ENCODE results near the gene SPAG8. TPM values are rescaled to one million over a fixed set of nuclear protein-coding genes. Genes with fewer than 3 reads are reported as not detected.

The SPAG8 gene
- total RNA-seq, 1 experiment from 2014 or later: 0.50 TPM

DNA sequence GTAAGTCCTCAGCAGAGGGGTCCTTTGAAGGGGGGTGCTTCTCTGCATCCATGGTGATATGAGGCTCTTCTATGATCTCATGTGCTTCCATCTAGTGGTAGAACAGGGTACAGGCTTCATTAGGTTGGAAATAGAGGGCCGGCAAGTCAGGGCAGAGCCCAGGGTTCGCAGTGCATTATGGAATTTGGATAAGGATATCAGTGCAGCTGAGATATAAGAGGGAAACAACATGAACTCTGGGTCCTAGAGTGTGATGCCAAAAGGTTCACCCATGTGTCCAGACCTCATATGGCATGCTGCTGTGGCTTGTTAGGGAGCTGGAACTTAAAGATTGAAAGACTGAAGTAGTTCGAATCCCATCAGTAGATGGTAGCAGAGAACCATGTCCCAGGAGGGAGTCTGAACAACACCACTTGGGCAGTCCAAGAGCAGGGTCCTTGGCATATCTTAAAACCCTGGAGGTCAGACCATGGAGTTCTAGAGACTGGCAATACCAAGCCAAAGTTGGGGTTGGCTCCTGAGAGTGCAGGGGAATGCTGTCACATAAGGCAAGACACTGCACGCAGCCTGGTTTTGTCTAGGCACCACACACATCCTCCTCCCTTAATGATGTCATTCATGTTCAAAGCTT is 14.1 kb upstream of the SPAG8 start:
- no peaks in the 10 kb centered on the region for H3K79me2 ChIP-seq (ENCODE audit: insufficient read depth, low read length)
- H3K36me3 Mint-ChIP-seq (ENCODE audit: insufficient read depth in 1 of 3, low read depth in 3 of 3): no peaks in the 10 kb centered on the region
- no peaks in the 10 kb centered on the region for H3K9me3 ChIP-seq (ENCODE audit: control insufficient read depth, low read depth, low read length)
- H3K4me3 Mint-ChIP-seq: peak overlapping the region in 1 of 2 experiments; percentile 38; a peak in 2 of 5 replicates
- H3K4me1 Mint-ChIP-seq: peaks cover 40 to 46% of the 10 kb centered on the region in 2 experiments
- H3K14ac ChIP-seq (ENCODE audit: insufficient read depth, low read length): no peak overlapping the region
- H2BK20ac ChIP-seq (ENCODE audit: low read depth, low read length, poor library complexity, severe bottlenecking): no peak overlapping the region
- no peak overlapping the region for H3K4ac ChIP-seq (ENCODE audit: low read depth, low read length)
- no peak overlapping the region for H3K56ac ChIP-seq (ENCODE audit: insufficient read length, low read depth, low read length)
- peaks cover 12% of the 10 kb centered on the region for H3K23me2 ChIP-seq (ENCODE audit: insufficient read length, low read depth, low read length, poor library complexity, severe bottlenecking)
- H4K20me1 ChIP-seq (ENCODE audit: control insufficient read depth, insufficient read depth, insufficient read length): no peaks in the 10 kb centered on the region
- H4K5ac ChIP-seq (ENCODE audit: insufficient read length, low read depth, low read length): no peak overlapping the region
- H3K4me1 ChIP-seq (ENCODE audit: insufficient read depth, low read length): peaks cover 6% of the 10 kb centered on the region; the same call in 1 of the 2 replicates
- no peak overlapping the region for H3T11ph ChIP-seq (ENCODE audit: low read length)
- no peak overlapping the region for H3K27ac Mint-ChIP-seq
- H4K8ac ChIP-seq (replicated peaks; ENCODE audit: insufficient read length, low read depth, low read length): no peak overlapping the region
- no peak overlapping the region for H2AK5ac ChIP-seq (ENCODE audit: insufficient read length, low read length)
- no peak overlapping the region for H3K23ac ChIP-seq (ENCODE audit: insufficient read length, low read depth, low read length)
- no peak overlapping the region for H2BK5ac ChIP-seq (ENCODE audit: insufficient read length, low read length)
- H2BK12ac ChIP-seq (ENCODE audit: insufficient read length, low read depth, low read length): no peak overlapping the region
- no peak overlapping the region for H2BK15ac ChIP-seq (ENCODE audit: low read depth, low read length)
- no peaks in the 10 kb centered on the region for H3K27me3 ChIP-seq (ENCODE audit: insufficient read depth, low read length)
- no peak overlapping the region for H3K18ac ChIP-seq (ENCODE audit: insufficient read length, low read depth, low read length)
- peak; percentile 46 for DNase-seq
- H3K27ac ChIP-seq (ENCODE audit: insufficient read length, low read depth, low read length): no peak overlapping the region
- H3K9me3 Mint-ChIP-seq: no peaks in the 10 kb centered on the region; a peak in 1 of 5 replicates
- peak; percentile 82 for TF ChIP-seq CTCF (conservative IDR thresholded peaks at IDR 0.05)
- no peak overlapping the region for H3K9ac ChIP-seq (ENCODE audit: extremely low read depth, insufficient read length, low read length)
- H2AFZ ChIP-seq (ENCODE audit: low read length): no peak overlapping the region
- WGBS (ENCODE audit: extremely low coverage, insufficient read length, low lambda C conversion rate): no CpG with 5 or more reads among the region's 4 CpGs
- no peak overlapping the region for H2BK120ac ChIP-seq (ENCODE audit: low read depth, low read length, poor library complexity, severe bottlenecking)
- no peaks in the 10 kb centered on the region for H3K79me1 ChIP-seq (ENCODE audit: insufficient read depth, low read depth, low read length, poor library complexity, severe bottlenecking)
- peaks cover 1% of the 10 kb centered on the region for H3K27me3 Mint-ChIP-seq (ENCODE audit: low read depth)
- H3K4me2 ChIP-seq (ENCODE audit: insufficient read depth, insufficient read length, low read length): no peak overlapping the region
- no peak overlapping the region for H4K91ac ChIP-seq (ENCODE audit: insufficient read length, low read depth, low read length)

Data from H9 (cell line).